ENCODE measurements around the gene TRIM10.
"Not testable (repeated sequence)": the region's sequence is repeated elsewhere in the genome, so short reads cannot be mapped to it uniquely, and the experiment has no call there.

Gene TRIM10

GRCh38 chr6:30171677-30172471, 10.9 kb upstream of the TRIM10 start:
- peak; percentile 30 for DNase-seq (ENCODE audit: low read depth, low spot score)

GRCh38 chr6:30169658-30170614, 8.9 kb upstream of the TRIM10 start:
- peak; percentile 30 for DNase-seq (ENCODE audit: low read depth, low spot score)

GRCh38 chr6:30168741-30169140, 7.7 kb upstream of the TRIM10 start:
- DNase-seq (ENCODE audit: low read depth, low spot score): no peak

- DNase-seq (ENCODE audit: low read depth, low spot score): no peak
Measured at GRCh38 chr6:30167101-30167500, 6.1 kb upstream of the TRIM10 start.

GRCh38 chr6:30165238-30165637, 4.2 kb upstream of the TRIM10 start:
- not testable (repeated sequence) for DNase-seq (ENCODE audit: low read depth, low spot score)

GRCh38 chr6:30164714-30165113, 3.7 kb upstream of the TRIM10 start:
- DNase-seq (ENCODE audit: low read depth, low spot score): no peak

GRCh38 chr6:30163918-30164654, 3.1 kb upstream of the TRIM10 start:
- no peak for DNase-seq (ENCODE audit: low read depth, low spot score)

- DNase-seq (ENCODE audit: low read depth, low spot score): peak; percentile 12
Measured at GRCh38 chr6:30163090-30163917, 2.3 kb upstream of the TRIM10 start, which contains the start of gene TRIM15. Gene TRIM15, plus strand, starts transcription at chr6:30163546. Its CDS starts 139 bp downstream, at chr6:30163685.

- DNase-seq (ENCODE audit: low read depth, low spot score): no peak
Measured at GRCh38 chr6:30162265-30163089, 1.5 kb upstream of the TRIM10 start.

- DNase-seq (ENCODE audit: low read depth, low spot score): no peak
Measured at GRCh38 chr6:30160008-30160784, 815 bp downstream of the TRIM10 start.

GRCh38 chr6:30158475-30159040, 2.5 kb downstream of the TRIM10 start:
- no peak for DNase-seq (ENCODE audit: low read depth, low spot score)

GRCh38 chr6:30157999-30158398, 3.0 kb downstream of the TRIM10 start:
- DNase-seq (ENCODE audit: low read depth, low spot score): no peak

- DNase-seq (ENCODE audit: low read depth, low spot score): no peak
Measured at GRCh38 chr6:30157581-30157980, 3.4 kb downstream of the TRIM10 start.

- DNase-seq (ENCODE audit: low read depth, low spot score): no peak
Measured at GRCh38 chr6:30156774-30157173, 4.2 kb downstream of the TRIM10 start.

- DNase-seq (ENCODE audit: low read depth, low spot score): no peak
Measured at GRCh38 chr6:30156262-30156599, 4.8 kb downstream of the TRIM10 start.

- no peak for DNase-seq (ENCODE audit: low read depth, low spot score)
Measured at GRCh38 chr6:30155520-30156261, 5.3 kb downstream of the TRIM10 start.

- no peak for DNase-seq (ENCODE audit: low read depth, low spot score)
Measured at GRCh38 chr6:30154709-30155519, 6.1 kb downstream of the TRIM10 start.

Data from iPS DF 19.7 (cell line).